Endodermal cell (in vitro differentiated cells): ENCODE results near the gene FAM186B. TPM values are rescaled to one million over a fixed set of nuclear protein-coding genes. Genes with fewer than 3 reads are reported as not detected.
"Not testable (repeated sequence)": the region's sequence is repeated elsewhere in the genome, so short reads cannot be mapped to it uniquely, and the experiment has no call there.

Experiments used
- DNase-seq: peaks from one replicate; pipeline ENCODE4 v3.0.0-alpha.2; 2017
- H3K27ac ChIP-seq: 2 replicates; pipeline ENCODE4 v1.5.1; 2013; ENCODE audit warnings: mild to moderate bottlenecking, low read depth, low read length, moderate library complexity
- H3K27me3 ChIP-seq: 2 replicates; pipeline ENCODE4 v1.6.1; 2013; ENCODE audit warnings: mild to moderate bottlenecking, low read length, moderate library complexity; ENCODE audit not compliant: insufficient read depth, control insufficient read depth, poor library complexity, severe bottlenecking
- H3K36me3 ChIP-seq: 2 replicates; pipeline ENCODE4 v1.7.0; 2013; ENCODE audit warnings: mild to moderate bottlenecking, low read length, moderate library complexity; ENCODE audit not compliant: control insufficient read depth, insufficient read depth
- H3K4me1 ChIP-seq: one replicate; pipeline ENCODE4 v1.7.0; 2013; ENCODE audit warnings: low read length; ENCODE audit not compliant: control insufficient read depth, insufficient read depth
- H3K4me3 ChIP-seq: 2 replicates; pipeline ENCODE4 v1.5.1; 2013; ENCODE audit warnings: mild to moderate bottlenecking, low read length, moderate library complexity
- H3K9ac ChIP-seq: 2 replicates; pipeline ENCODE4 v1.6.1; 2013; ENCODE audit warnings: mild to moderate bottlenecking, low read length, moderate library complexity; ENCODE audit not compliant: poor library complexity, severe bottlenecking; ENCODE audit errors: extremely low read depth
- H3K9me3 ChIP-seq: 2 replicates; pipeline ENCODE4 v1.6.1; 2013; ENCODE audit warnings: mild to moderate bottlenecking, low read length, moderate library complexity; ENCODE audit not compliant: control insufficient read depth
- H3K27ac Mint-ChIP-seq: 2 replicates; pipeline ENCODE4 v1.8.0; 2020; ENCODE audit warnings: mixed read lengths
- H3K27me3 Mint-ChIP-seq: 2 replicates; pipeline ENCODE4 v1.8.0; 2021; ENCODE audit warnings: mild to moderate bottlenecking, mixed read lengths; ENCODE audit not compliant: insufficient read depth
- H3K36me3 Mint-ChIP-seq: 2 replicates; pipeline ENCODE4 v1.8.0; 2020; ENCODE audit warnings: low read depth, mixed read lengths
- H3K4me1 Mint-ChIP-seq: 2 replicates; pipeline ENCODE4 v1.8.0; 2020; ENCODE audit warnings: mixed read lengths
- H3K4me3 Mint-ChIP-seq: 2 replicates; pipeline ENCODE4 v1.8.0; 2020; ENCODE audit warnings: mild to moderate bottlenecking, moderate library complexity, mixed read lengths
- H3K9me3 Mint-ChIP-seq: 2 replicates; pipeline ENCODE4 v1.8.0; 2020; ENCODE audit warnings: mild to moderate bottlenecking, mixed read lengths
- WGBS, 2 experiments: methylation state at CpG; one replicate each; pipeline versions ENCODE4 v1.1.5 to v1.1.7; 2013; ENCODE audit warnings: missing lambda C conversion rate in 2 of 2, mixed read lengths in 1 of 2; ENCODE audit not compliant: insufficient coverage in 1 of 2, insufficient read length in 1 of 2; 5-methylcytosine and 5-hydroxymethylcytosine counted together
- total RNA-seq, 2 donors: library from RNA; stranded (reverse); fragmentation: NEBNext Ultra II Directional in 1 of 2; extraction: Animal tissue kit (Norgen Biotek cat#: 25700) in 1 of 2; gene quantifications; 2 replicates in 1 of 2; 3 replicates in 1 of 2; pipeline ENCODE4 v1.2.1, GENCODE V29; 2021
- TF ChIP-seq, protein P1 (sequence below): fragments of 200-600 bp; sonication (generic); conservative IDR thresholded peaks from 2 replicates; pipeline ENCODE4 v1.5.0; 2021; ENCODE audit warnings: antibody characterized with exemption, mild to moderate bottlenecking

Gene FAM186B
- total RNA-seq, 2 donors from 2014 or later: 0.22 to 0.26 TPM

DNA sequence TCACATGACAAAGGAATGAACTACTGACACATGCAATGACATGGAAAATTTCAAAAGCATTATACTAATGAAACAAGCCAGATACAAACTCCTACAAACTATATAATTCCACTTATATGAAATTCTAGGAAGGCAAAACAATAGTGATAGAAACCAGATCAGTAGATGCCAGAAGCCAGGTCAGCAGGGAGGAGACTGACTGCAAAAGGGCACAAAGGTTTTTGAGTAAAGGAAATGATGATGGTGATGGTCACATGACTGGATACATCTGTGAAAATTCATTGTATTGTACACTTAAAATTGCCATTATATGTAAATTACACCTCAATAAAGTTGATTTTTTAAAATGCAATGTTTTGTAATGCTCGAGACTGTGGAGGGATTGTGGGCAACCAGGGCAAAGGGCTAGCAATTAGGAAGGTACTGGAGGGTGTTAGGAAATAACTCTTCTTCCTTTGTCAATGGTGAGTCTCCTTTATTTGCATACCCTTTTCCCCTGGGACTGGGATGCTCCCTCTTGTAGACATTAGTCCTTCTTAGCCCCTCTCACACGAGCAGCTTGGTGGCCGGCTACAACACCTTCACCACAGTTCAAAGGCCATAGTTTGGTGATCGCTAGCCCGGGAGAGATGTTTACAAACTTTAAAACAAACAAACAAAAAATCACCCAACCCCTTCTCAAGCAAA lies 11.2 kb upstream of the FAM186B start:
- peaks cover 1% of the 10 kb centered on the region for H3K9me3 Mint-ChIP-seq
- 86% methylated on average over 5 of the region's 5 CpGs; no CpG with 5 or more reads in 1 of the 2 experiments for whole genome bisulfite sequencing, 2 experiments
- peak overlapping the region; percentile 9 for H3K27ac Mint-ChIP-seq
- H3K4me1 Mint-ChIP-seq: peaks cover 17% of the 10 kb centered on the region
- H3K4me3 ChIP-seq: no peak overlapping the region
- DNase-seq: peak; percentile 50
- no peaks in the 10 kb centered on the region for H3K27me3 ChIP-seq
- H3K4me3 Mint-ChIP-seq: no peak overlapping the region
- no peaks in the 10 kb centered on the region for H3K36me3 Mint-ChIP-seq
- TF ChIP-seq, protein P1, sequence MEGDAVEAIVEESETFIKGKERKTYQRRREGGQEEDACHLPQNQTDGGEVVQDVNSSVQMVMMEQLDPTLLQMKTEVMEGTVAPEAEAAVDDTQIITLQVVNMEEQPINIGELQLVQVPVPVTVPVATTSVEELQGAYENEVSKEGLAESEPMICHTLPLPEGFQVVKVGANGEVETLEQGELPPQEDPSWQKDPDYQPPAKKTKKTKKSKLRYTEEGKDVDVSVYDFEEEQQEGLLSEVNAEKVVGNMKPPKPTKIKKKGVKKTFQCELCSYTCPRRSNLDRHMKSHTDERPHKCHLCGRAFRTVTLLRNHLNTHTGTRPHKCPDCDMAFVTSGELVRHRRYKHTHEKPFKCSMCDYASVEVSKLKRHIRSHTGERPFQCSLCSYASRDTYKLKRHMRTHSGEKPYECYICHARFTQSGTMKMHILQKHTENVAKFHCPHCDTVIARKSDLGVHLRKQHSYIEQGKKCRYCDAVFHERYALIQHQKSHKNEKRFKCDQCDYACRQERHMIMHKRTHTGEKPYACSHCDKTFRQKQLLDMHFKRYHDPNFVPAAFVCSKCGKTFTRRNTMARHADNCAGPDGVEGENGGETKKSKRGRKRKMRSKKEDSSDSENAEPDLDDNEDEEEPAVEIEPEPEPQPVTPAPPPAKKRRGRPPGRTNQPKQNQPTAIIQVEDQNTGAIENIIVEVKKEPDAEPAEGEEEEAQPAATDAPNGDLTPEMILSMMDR: no peak
- no peak overlapping the region for H3K27ac ChIP-seq
- H3K36me3 ChIP-seq: no peaks in the 10 kb centered on the region
- no peak overlapping the region for H3K9ac ChIP-seq
- peaks cover 6% of the 10 kb centered on the region for H3K9me3 ChIP-seq
- H3K4me1 ChIP-seq: no peaks in the 10 kb centered on the region
- H3K27me3 Mint-ChIP-seq: peaks cover 10% of the 10 kb centered on the region

DNA sequence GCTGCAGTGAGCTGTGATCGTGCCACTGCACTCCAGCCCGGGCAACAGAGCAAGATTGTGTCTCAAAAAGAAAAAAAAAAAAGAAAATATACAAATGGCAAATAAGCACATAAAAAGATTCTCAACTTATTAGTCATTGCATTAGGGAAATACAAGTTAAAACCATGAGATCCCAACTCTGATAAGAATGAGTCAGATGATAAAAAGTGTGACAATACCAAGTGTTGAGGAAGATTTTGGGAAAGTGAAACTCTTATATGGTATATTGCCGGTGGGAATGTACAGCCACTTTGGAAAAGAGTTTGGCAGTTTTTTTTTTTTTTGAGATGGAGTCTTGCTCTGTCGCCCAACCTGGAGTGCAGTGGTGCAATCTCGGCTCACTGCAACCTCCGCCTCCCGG lies 10.3 kb upstream of the FAM186B start:
- DNase-seq: no peak
- H3K4me3 ChIP-seq: no peak overlapping the region
- Mint-ChIP-seq H3K9me3 (peaks cover 1% of the 10 kb centered on the region), H3K4me1 (peaks cover 16% of the 10 kb centered on the region), H3K27ac (no peak overlapping the region), H3K4me3 (no peak overlapping the region), H3K36me3 (no peaks in the 10 kb centered on the region), H3K27me3 (peaks cover 8% of the 10 kb centered on the region)
- H3K36me3 ChIP-seq: no peaks in the 10 kb centered on the region
- peaks cover 6% of the 10 kb centered on the region for H3K9me3 ChIP-seq
- no peak overlapping the region for H3K9ac ChIP-seq
- TF ChIP-seq, protein P1: no peak
- no peaks in the 10 kb centered on the region for H3K4me1 ChIP-seq
- H3K27me3 ChIP-seq: no peaks in the 10 kb centered on the region
- WGBS, 2 experiments: 60 to 95% methylated on average over 1 to 5 of the region's 7 CpGs
- no peak overlapping the region for H3K27ac ChIP-seq

DNA sequence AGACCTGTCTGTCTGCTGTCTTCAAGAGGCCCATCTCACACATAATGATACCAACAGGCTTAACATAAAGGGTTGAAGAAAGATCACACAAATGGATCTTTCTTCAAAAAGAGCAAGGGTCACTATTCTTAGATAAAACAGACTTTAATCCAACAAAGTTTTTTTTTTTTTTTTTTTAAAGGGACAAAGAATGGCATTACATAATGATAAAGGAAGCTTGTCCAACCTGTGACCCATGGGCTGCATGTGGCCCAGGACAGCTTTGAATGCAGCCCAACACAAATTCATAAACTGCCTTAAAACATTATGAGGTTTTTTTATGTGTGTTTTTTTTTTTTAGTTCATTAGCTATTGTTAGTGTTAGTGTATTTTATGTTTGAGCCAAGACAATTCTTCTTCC lies 6.8 kb upstream of the FAM186B start:
- Mint-ChIP-seq H3K4me3 (no peak overlapping the region), H3K27ac (no peak overlapping the region), H3K36me3 (no peaks in the 10 kb centered on the region), H3K27me3 (peaks cover 5% of the 10 kb centered on the region), H3K4me1 (peaks cover 5% of the 10 kb centered on the region), H3K9me3 (peaks cover 5% of the 10 kb centered on the region)
- H3K27ac ChIP-seq: no peak overlapping the region
- H3K36me3 ChIP-seq: no peaks in the 10 kb centered on the region
- no peaks in the 10 kb centered on the region for H3K27me3 ChIP-seq
- DNase-seq: no peak
- no peak overlapping the region for H3K4me3 ChIP-seq
- no peaks in the 10 kb centered on the region for H3K4me1 ChIP-seq
- H3K9me3 ChIP-seq: peaks cover 6% of the 10 kb centered on the region
- no peak overlapping the region for H3K9ac ChIP-seq
- TF ChIP-seq, protein P1: no peak

DNA sequence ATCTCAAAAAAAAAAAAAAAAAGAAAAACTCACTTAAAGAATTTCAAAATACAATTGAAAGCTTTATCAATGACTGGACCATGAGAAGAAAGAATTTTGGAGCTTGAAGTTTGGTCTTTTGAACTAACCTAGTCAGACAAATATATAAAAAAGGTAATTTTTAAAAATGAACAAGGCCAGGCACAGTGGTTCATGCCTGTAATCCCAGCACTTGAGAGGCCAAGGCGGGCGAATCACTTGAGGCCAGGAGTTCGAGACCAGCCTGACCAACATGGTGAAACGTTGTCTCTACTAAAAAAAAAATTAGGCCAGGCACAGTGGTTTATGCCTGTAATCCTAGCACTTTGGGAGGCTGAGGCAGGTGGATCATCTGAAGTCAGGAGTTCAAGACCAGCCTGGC lies 5.3 kb upstream of the FAM186B start:
- 94 to 100% methylated on average over 3 to 4 of the region's 4 CpGs for WGBS, 2 experiments
- not testable (repeated sequence) for H3K9me3 ChIP-seq, H3K27me3 Mint-ChIP-seq, H3K27me3 ChIP-seq, H3K4me3 Mint-ChIP-seq, H3K36me3 Mint-ChIP-seq, H3K36me3 ChIP-seq, H3K4me1 ChIP-seq, H3K27ac ChIP-seq, H3K27ac Mint-ChIP-seq, DNase-seq, H3K4me1 Mint-ChIP-seq, H3K9ac ChIP-seq, H3K9me3 Mint-ChIP-seq, H3K4me3 ChIP-seq
